CD14-positive monocyte (primary cell): Measurements from ENCODE around the gene SLC8A2. TPM values are rescaled to one million over a fixed set of nuclear protein-coding genes. Genes with fewer than 3 reads are reported as not detected.

ENCODE experiments used
- DNase-seq, 3 donors: peaks; one replicate each; pipeline ENCODE4 v3.0.0-alpha.2; 2011 to 2022
- H2AFZ ChIP-seq: 2 replicates; pipeline ENCODE4 v1.6.0; 2012; ENCODE audit warnings: mild to moderate bottlenecking, low read depth, low read length, inconsistent platforms; ENCODE audit not compliant: insufficient read depth, poor library complexity, severe bottlenecking
- H3K27ac ChIP-seq, 2 donors: 1 replicate in 1 of 2; 2 replicates in 1 of 2; pipeline ENCODE4 v1.5.1; 2012 to 2013; ENCODE audit warnings: low read length in 2 of 2, control low read depth in 1 of 2, inconsistent platforms in 1 of 2, low read depth in 1 of 2, mild to moderate bottlenecking in 1 of 2
- H3K27me3 ChIP-seq, 2 donors: one replicate each; pipeline versions ENCODE4 v1.6.0 to v1.6.1; 2011 to 2013; ENCODE audit warnings: low read length in 2 of 2; ENCODE audit not compliant: control insufficient read depth in 2 of 2, insufficient read depth in 2 of 2
- H3K36me3 ChIP-seq, 2 donors: replicated peaks in 1 of 2; 1 replicate in 1 of 2; 2 replicates in 1 of 2; pipeline versions ENCODE4 v1.5.1 to v1.6.1; 2012 to 2013; ENCODE audit warnings: low read length in 2 of 2, control low read depth in 1 of 2, inconsistent platforms in 1 of 2, mild to moderate bottlenecking in 1 of 2; ENCODE audit not compliant: insufficient read depth in 2 of 2, control insufficient read depth in 1 of 2
- H3K4me1 ChIP-seq, 2 donors: 1 replicate in 1 of 2; 2 replicates in 1 of 2; pipeline versions ENCODE4 v1.5.1 to v1.6.1; 2012 to 2013; ENCODE audit warnings: low read length in 2 of 2, control low read depth in 1 of 2, inconsistent platforms in 1 of 2, mild to moderate bottlenecking in 1 of 2, moderate library complexity in 1 of 2; ENCODE audit not compliant: insufficient read depth in 2 of 2, control insufficient read depth in 1 of 2
- H3K4me2 ChIP-seq: replicated peaks from 2 replicates; pipeline ENCODE3; 2012; ENCODE audit warnings: low read length, moderate library complexity, mild to moderate bottlenecking; ENCODE audit not compliant: poor library complexity, severe bottlenecking; ENCODE audit errors: extremely low read depth
- H3K4me3 ChIP-seq, 3 experiments: fragments of 200-600 bp in 1 of 3; sonication (generic) in 1 of 3; replicated peaks in 1 of 3; 1 replicate in 2 of 3; 2 replicates in 1 of 3; pipeline ENCODE4 v1.5.1; 2011 to 2013; ENCODE audit warnings: low read length in 3 of 3, mild to moderate bottlenecking in 3 of 3, control low read depth in 2 of 3, low read depth in 2 of 3, inconsistent platforms in 1 of 3, moderate library complexity in 1 of 3
- H3K79me2 ChIP-seq: 2 replicates; pipeline ENCODE4 v1.6.0; 2012; ENCODE audit warnings: mild to moderate bottlenecking, control low read depth, inconsistent platforms, low read length, moderate library complexity; ENCODE audit not compliant: insufficient read depth
- H3K9ac ChIP-seq: 2 replicates; pipeline ENCODE4 v1.6.0; 2017; ENCODE audit warnings: low read length, mild to moderate bottlenecking; ENCODE audit not compliant: insufficient read depth, poor library complexity, severe bottlenecking
- H3K9me3 ChIP-seq, 2 donors: replicated peaks in 1 of 2; 1 replicate in 1 of 2; 2 replicates in 1 of 2; pipeline versions ENCODE4 v1.5.1 to v1.6.1; 2012 to 2013; ENCODE audit warnings: low read length in 2 of 2, control low read depth in 1 of 2; ENCODE audit not compliant: control insufficient read depth in 1 of 2, insufficient read depth in 1 of 2
- H4K20me1 ChIP-seq: 2 replicates; pipeline ENCODE4 v1.6.0; 2012; ENCODE audit warnings: mild to moderate bottlenecking, low read length, control low read depth, moderate library complexity; ENCODE audit not compliant: insufficient read depth
- H3K27ac Mint-ChIP-seq, 7 donors: one replicate each; pipeline ENCODE4 v1.8.0; 2020; ENCODE audit warnings: mild to moderate bottlenecking in 7 of 7, mixed read lengths in 7 of 7, moderate library complexity in 6 of 7, inconsistent platforms in 2 of 7
- H3K27me3 Mint-ChIP-seq, 3 donors: one replicate each; pipeline ENCODE4 v1.8.0; 2021 to 2022; ENCODE audit warnings: low read depth in 3 of 3, mild to moderate bottlenecking in 3 of 3, mixed read lengths in 3 of 3, moderate library complexity in 3 of 3, inconsistent platforms in 1 of 3
- H3K36me3 Mint-ChIP-seq, 2 donors: one replicate each; pipeline ENCODE4 v1.8.0; 2020; ENCODE audit warnings: mixed read lengths in 2 of 2, inconsistent platforms in 1 of 2, mild to moderate bottlenecking in 1 of 2
- H3K4me1 Mint-ChIP-seq: one replicate; pipeline ENCODE4 v1.8.0; 2020; ENCODE audit warnings: mild to moderate bottlenecking, mixed read lengths
- H3K4me3 Mint-ChIP-seq, 2 donors: one replicate each; pipeline ENCODE4 v1.8.0; 2020; ENCODE audit warnings: mild to moderate bottlenecking in 2 of 2, mixed read lengths in 2 of 2, moderate library complexity in 1 of 2
- H3K9me3 Mint-ChIP-seq, 7 donors: one replicate each; pipeline ENCODE4 v1.8.0; 2020 to 2022; ENCODE audit warnings: mixed read lengths in 7 of 7, mild to moderate bottlenecking in 6 of 7, moderate library complexity in 6 of 7, inconsistent platforms in 2 of 7
- CTCF ChIP-seq: fragments of 200-600 bp; IDR thresholded peaks from one replicate; pipeline ENCODE4 v1.8.0; 2022; ENCODE audit warnings: antibody characterized with exemption, mild to moderate bottlenecking
- WGBS: methylation state at CpG from one replicate; pipeline ENCODE4 v1.1.5; 2013; ENCODE audit warnings: missing lambda C conversion rate; ENCODE audit not compliant: insufficient coverage; 5-methylcytosine and 5-hydroxymethylcytosine counted together
- intact Hi-C, 2 donors: fragments of 100-400 bp; cut with micrococcal nuclease; formaldehyde crosslinking; loops; one replicate each; pipeline versions ENCODE4 v1.15.0 to v1.15.1; 2023
- polyA plus RNA-seq, 3 donors: library from polyadenylated mRNA; depleted of rRNA in 1 of 3; unstranded in 2 of 3; stranded (reverse) in 1 of 3; fragments of 300-500 nt in 2 of 3; fragments of >200 nt in 1 of 3; fragmentation: Illumina TruSeq in 2 of 3; gene quantifications; 1 replicate in 2 of 3; 2 replicates in 1 of 3; pipeline ENCODE4 v1.2.3, GENCODE V29; 2012 to 2021

The SLC8A2 gene
- polyA plus RNA-seq, 3 donors, result not detected

- H3K4me1 Mint-ChIP-seq, result peaks cover 16% of the 10 kb centered on the region
- 94% methylated on average over 10 of the region's 10 CpGs for WGBS
- H3K4me3 Mint-ChIP-seq, result no peak overlapping the region
- Histone ChIP-seq H3K4me1 (peaks cover 10 to 12% of the 10 kb centered on the region in 2 donors), H4K20me1 (no peaks in the 10 kb centered on the region), H2AFZ (no peak overlapping the region), H3K4me2 (no peak overlapping the region), H3K79me2 (no peaks in the 10 kb centered on the region), H3K27me3 (peaks cover 0 to 16% of the 10 kb centered on the region in 2 donors), H3K27ac (no peak overlapping the region), H3K36me3 (no peaks in the 10 kb centered on the region), H3K9ac (no peak overlapping the region), H3K9me3 (no peaks in the 10 kb centered on the region), H3K4me3 (no peak overlapping the region)
- TF ChIP-seq CTCF, result no peak
- H3K36me3 Mint-ChIP-seq, result no peaks in the 10 kb centered on the region
- no peak for DNase-seq
- intact Hi-C loops, result no loop called here
- peaks cover 0 to 1% (median 0%) of the 10 kb centered on the region in 7 donors for H3K9me3 Mint-ChIP-seq
- H3K27ac Mint-ChIP-seq, result no peak overlapping the region
- H3K27me3 Mint-ChIP-seq, result peaks cover 24 to 39% (median 24%) of the 10 kb centered on the region in 3 donors
These were observed 48.7 kb upstream of the SLC8A2 start for GRCh38 chr19:47520343-47520806.

GRCh38 chr19:47518854-47519253 lies 47.2 kb upstream of the SLC8A2 start:
- Mint-ChIP-seq H3K9me3 (peaks cover 0 to 1% (median 0%) of the 10 kb centered on the region in 7 donors), H3K4me3 (no peak overlapping the region), H3K27me3 (peaks cover 19 to 36% (median 25%) of the 10 kb centered on the region in 3 donors), H3K27ac (peak overlapping the region in 1 of 7 donors; percentile 2), H3K4me1 (peaks cover 22% of the 10 kb centered on the region), H3K36me3 (peaks cover 0 to 9% of the 10 kb centered on the region in 2 donors)
- WGBS, result 89% methylated on average over 3 of the region's 9 CpGs
- no peak overlapping the region for H3K9ac ChIP-seq
- no peaks in the 10 kb centered on the region for H3K9me3 ChIP-seq
- no peak overlapping the region for H3K27ac ChIP-seq
- H3K36me3 ChIP-seq, result no peaks in the 10 kb centered on the region
- no peak for DNase-seq
- intact Hi-C loops, result loop anchor here (5.0 to 10.0 kb wide), 5 partner anchors 37 to 244 kb away; partner anchors contain the start of genes INAFM1 (in 1 of the 2), KPTN (in 1 of the 2) and NOP53 (in 1 of the 2)
- H3K4me1 ChIP-seq, result peaks cover 16 to 19% of the 10 kb centered on the region in 2 donors
- peaks cover 0 to 16% of the 10 kb centered on the region in 2 donors for H3K27me3 ChIP-seq
- no peak overlapping the region for H3K4me3 ChIP-seq
- TF ChIP-seq CTCF, result no peak
- H3K4me2 ChIP-seq, result no peak overlapping the region
- peaks cover 8% of the 10 kb centered on the region for H4K20me1 ChIP-seq
- H2AFZ ChIP-seq, result no peak overlapping the region
- peaks cover 10% of the 10 kb centered on the region for H3K79me2 ChIP-seq
